Measurements from ENCODE around the gene CORIN.

CORIN gene

GRCh38 chr4:47659342-47659741, 178.5 kb downstream of the CORIN start:
- Histone ChIP-seq H3F3A (ENCODE audit: insufficient read depth, low read length) (no peaks in the 10 kb centered on the region), H3K9me2 (replicated peaks; ENCODE audit: insufficient read depth, low read length) (no peaks in the 10 kb centered on the region), H4K20me1 (ENCODE audit: insufficient read depth, low read length) (no peaks in the 10 kb centered on the region), H3K9ac (ENCODE audit: low read length) (no peak overlapping the region), H2AFZ (ENCODE audit: low read length) (no peak overlapping the region), H3K9me3 (replicated peaks; ENCODE audit: insufficient read depth, low read length) (no peaks in the 10 kb centered on the region), H3K27me3 (replicated peaks; ENCODE audit: insufficient read depth, low read length) (no peaks in the 10 kb centered on the region), H3K4me1 (ENCODE audit: low read length) (no peaks in the 10 kb centered on the region), H3K36me3 (replicated peaks; ENCODE audit: insufficient read depth, low read length) (no peaks in the 10 kb centered on the region), H3K79me2 (ENCODE audit: low read length) (no peaks in the 10 kb centered on the region), H3K4me3 (ENCODE audit: low read length) (no peak overlapping the region), H3K4me2 (ENCODE audit: low read depth, low read length) (no peak overlapping the region), H3K27ac (ENCODE audit: low read length) (no peak overlapping the region)
- no peak for TF ChIP-seq EZH2phosphoT487 (IDR thresholded peaks at IDR 0.05; ENCODE audit: low read length)
- TF ChIP-seq EZH2 (optimal IDR thresholded peaks at IDR 0.05; ENCODE audit: low read depth, low read length): no peak
- no peak for TF ChIP-seq CTCF (IDR thresholded peaks at IDR 0.05; ENCODE audit: low read length)
- DNase-seq: no peak

- H3K9me2 ChIP-seq (replicated peaks; ENCODE audit: insufficient read depth, low read length): no peaks in the 10 kb centered on the region
- no peak overlapping the region for H2AFZ ChIP-seq (ENCODE audit: low read length)
- no peak overlapping the region for H3K9ac ChIP-seq (ENCODE audit: low read length)
- no peak overlapping the region for H3K4me2 ChIP-seq (ENCODE audit: low read depth, low read length)
- H3K27me3 ChIP-seq (replicated peaks; ENCODE audit: insufficient read depth, low read length): no peaks in the 10 kb centered on the region
- no peaks in the 10 kb centered on the region for H3K79me2 ChIP-seq (ENCODE audit: low read length)
- H3K27ac ChIP-seq (ENCODE audit: low read length): no peak overlapping the region
- no peak overlapping the region for H3K4me3 ChIP-seq (ENCODE audit: low read length)
- no peak for TF ChIP-seq EZH2 (optimal IDR thresholded peaks at IDR 0.05; ENCODE audit: low read depth, low read length)
- no peak for TF ChIP-seq EZH2phosphoT487 (IDR thresholded peaks at IDR 0.05; ENCODE audit: low read length)
- no peak for TF ChIP-seq CTCF (IDR thresholded peaks at IDR 0.05; ENCODE audit: low read length)
- H3F3A ChIP-seq (ENCODE audit: insufficient read depth, low read length): no peaks in the 10 kb centered on the region
- DNase-seq: no peak
- no peaks in the 10 kb centered on the region for H4K20me1 ChIP-seq (ENCODE audit: insufficient read depth, low read length)
- no peaks in the 10 kb centered on the region for H3K4me1 ChIP-seq (ENCODE audit: low read length)
- no peaks in the 10 kb centered on the region for H3K36me3 ChIP-seq (replicated peaks; ENCODE audit: insufficient read depth, low read length)
- H3K9me3 ChIP-seq (replicated peaks; ENCODE audit: insufficient read depth, low read length): no peaks in the 10 kb centered on the region
These were observed 182.7 kb downstream of the CORIN start for GRCh38 chr4:47654972-47655693.

GRCh38 chr4:47652092-47652491, 185.8 kb downstream of the CORIN start:
- Histone ChIP-seq H3K4me1 (ENCODE audit: low read length) (no peaks in the 10 kb centered on the region), H3F3A (ENCODE audit: insufficient read depth, low read length) (no peaks in the 10 kb centered on the region), H3K9ac (ENCODE audit: low read length) (no peak overlapping the region), H3K4me2 (ENCODE audit: low read depth, low read length) (no peak overlapping the region), H3K9me3 (replicated peaks; ENCODE audit: insufficient read depth, low read length) (no peaks in the 10 kb centered on the region), H3K27ac (ENCODE audit: low read length) (no peak overlapping the region), H3K79me2 (ENCODE audit: low read length) (no peaks in the 10 kb centered on the region), H4K20me1 (ENCODE audit: insufficient read depth, low read length) (no peaks in the 10 kb centered on the region), H2AFZ (ENCODE audit: low read length) (no peak overlapping the region), H3K9me2 (replicated peaks; ENCODE audit: insufficient read depth, low read length) (no peaks in the 10 kb centered on the region), H3K27me3 (replicated peaks; ENCODE audit: insufficient read depth, low read length) (no peaks in the 10 kb centered on the region), H3K36me3 (replicated peaks; ENCODE audit: insufficient read depth, low read length) (no peaks in the 10 kb centered on the region), H3K4me3 (ENCODE audit: low read length) (no peak overlapping the region)
- no peak for DNase-seq
- TF ChIP-seq CTCF (IDR thresholded peaks at IDR 0.05; ENCODE audit: low read length) (no peak), EZH2 (optimal IDR thresholded peaks at IDR 0.05; ENCODE audit: low read depth, low read length) (no peak), EZH2phosphoT487 (IDR thresholded peaks at IDR 0.05; ENCODE audit: low read length) (no peak)

Measured in MM.1S (cell line).